Activated CD8-positive, alpha-beta memory T cell treated with anti-CD3 and anti-CD28 coated beads for 1 hour (primary cell): Measurements from ENCODE around the gene ZNF81.
"Not testable (repeated sequence)": the region's sequence is repeated elsewhere in the genome, so short reads cannot be mapped to it uniquely, and the experiment has no call there.

Source experiments
- DNase-seq, 2 donors: peaks; one replicate each; pipeline ENCODE4 v3.0.0-alpha.2; 2020; ENCODE audit warnings: low read depth in 1 of 2; ENCODE audit errors: extremely low read depth in 1 of 2

ZNF81 gene

GRCh38 chrX:47843363-47843762, 6.7 kb downstream of the ZNF81 start:
- DNase-seq: no peak

- DNase-seq: no peak
Observed at GRCh38 chrX:47844117-47844516, 7.4 kb downstream of the ZNF81 start.

GRCh38 chrX:47846040-47846439, 9.3 kb downstream of the ZNF81 start:
- DNase-seq: no peak

- no peak for DNase-seq
Observed at GRCh38 chrX:47849778-47850177, 13.1 kb downstream of the ZNF81 start.

GRCh38 chrX:47850389-47850788, 13.7 kb downstream of the ZNF81 start:
- not testable (repeated sequence) for DNase-seq

GRCh38 chrX:47850901-47851300, 14.2 kb downstream of the ZNF81 start:
- DNase-seq: no peak

- DNase-seq: no peak
Observed at GRCh38 chrX:47854474-47854873, 17.8 kb downstream of the ZNF81 start.

- DNase-seq: no peak
Observed at GRCh38 chrX:47859686-47860085, 23.0 kb downstream of the ZNF81 start.

GRCh38 chrX:47862680-47863079, 26.0 kb downstream of the ZNF81 start:
- no peak for DNase-seq

GRCh38 chrX:47863187-47863586, 26.5 kb downstream of the ZNF81 start:
- no peak for DNase-seq

GRCh38 chrX:47864300-47864699, 27.6 kb downstream of the ZNF81 start:
- no peak for DNase-seq

- DNase-seq: no peak
Observed at GRCh38 chrX:47864785-47865184, 28.1 kb downstream of the ZNF81 start.

- no peak for DNase-seq
Observed at GRCh38 chrX:47873123-47873522, 36.4 kb downstream of the ZNF81 start.

GRCh38 chrX:47877327-47877726, 40.6 kb downstream of the ZNF81 start:
- no peak for DNase-seq

- DNase-seq: no peak
Observed at GRCh38 chrX:47878198-47878597, 41.5 kb downstream of the ZNF81 start.

GRCh38 chrX:47879463-47879862, 42.8 kb downstream of the ZNF81 start:
- DNase-seq: no peak

- DNase-seq: no peak
Observed at GRCh38 chrX:47880927-47881326, 44.2 kb downstream of the ZNF81 start.

- DNase-seq: no peak
Observed at GRCh38 chrX:47885501-47885900, 48.8 kb downstream of the ZNF81 start.

GRCh38 chrX:47898024-47898423, 61.3 kb downstream of the ZNF81 start:
- DNase-seq: no peak

- no peak for DNase-seq
Observed at GRCh38 chrX:47900833-47901232, 64.1 kb downstream of the ZNF81 start.

GRCh38 chrX:47902161-47902560, 65.5 kb downstream of the ZNF81 start:
- DNase-seq: no peak

- no peak for DNase-seq
Observed at GRCh38 chrX:47915886-47916493, 79.3 kb downstream of the ZNF81 start.

- DNase-seq: no peak
Observed at GRCh38 chrX:47918274-47918673, 81.6 kb downstream of the ZNF81 start.
